ENCODE measurements around the gene FER1L5. TPM values are rescaled to one million over a fixed set of nuclear protein-coding genes. Genes with fewer than 3 reads are reported as not detected.

The FER1L5 gene
- total RNA-seq, 4 donors from 2014 or later, result not detected

DNA sequence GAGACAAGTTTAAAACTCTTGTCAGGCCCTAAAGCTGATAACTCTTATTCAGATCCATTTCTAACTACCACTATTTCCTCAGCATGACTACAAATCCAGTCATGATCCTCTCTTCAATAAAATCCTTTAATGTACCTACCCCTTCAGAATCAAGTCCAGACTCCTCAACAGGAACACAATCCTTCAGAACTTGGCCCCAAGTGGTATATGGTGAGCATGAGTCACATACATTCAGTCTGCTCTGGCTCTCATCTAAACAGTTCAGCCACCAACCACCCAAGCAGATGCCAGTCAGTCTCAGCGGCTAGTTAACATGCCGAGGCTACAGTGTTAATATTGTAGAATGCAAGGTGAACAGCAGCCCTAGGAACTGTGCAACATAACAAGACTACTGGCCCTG lies 87.6 kb downstream of the FER1L5 start:
- Histone ChIP-seq H3K4me3 (no peak overlapping the region), H3K27ac (no peak overlapping the region), H3K27me3 (no peaks in the 10 kb centered on the region), H3K36me3 (peaks cover 82% of the 10 kb centered on the region), H3K9me3 (no peaks in the 10 kb centered on the region), H3K4me1 (peaks cover 10% of the 10 kb centered on the region)
- no peak for TF ChIP-seq EP300 (IDR thresholded peaks at IDR 0.05)
- no peak for TF ChIP-seq POLR2AphosphoS5 (IDR thresholded peaks at IDR 0.05)
- TF ChIP-seq, protein P1, sequence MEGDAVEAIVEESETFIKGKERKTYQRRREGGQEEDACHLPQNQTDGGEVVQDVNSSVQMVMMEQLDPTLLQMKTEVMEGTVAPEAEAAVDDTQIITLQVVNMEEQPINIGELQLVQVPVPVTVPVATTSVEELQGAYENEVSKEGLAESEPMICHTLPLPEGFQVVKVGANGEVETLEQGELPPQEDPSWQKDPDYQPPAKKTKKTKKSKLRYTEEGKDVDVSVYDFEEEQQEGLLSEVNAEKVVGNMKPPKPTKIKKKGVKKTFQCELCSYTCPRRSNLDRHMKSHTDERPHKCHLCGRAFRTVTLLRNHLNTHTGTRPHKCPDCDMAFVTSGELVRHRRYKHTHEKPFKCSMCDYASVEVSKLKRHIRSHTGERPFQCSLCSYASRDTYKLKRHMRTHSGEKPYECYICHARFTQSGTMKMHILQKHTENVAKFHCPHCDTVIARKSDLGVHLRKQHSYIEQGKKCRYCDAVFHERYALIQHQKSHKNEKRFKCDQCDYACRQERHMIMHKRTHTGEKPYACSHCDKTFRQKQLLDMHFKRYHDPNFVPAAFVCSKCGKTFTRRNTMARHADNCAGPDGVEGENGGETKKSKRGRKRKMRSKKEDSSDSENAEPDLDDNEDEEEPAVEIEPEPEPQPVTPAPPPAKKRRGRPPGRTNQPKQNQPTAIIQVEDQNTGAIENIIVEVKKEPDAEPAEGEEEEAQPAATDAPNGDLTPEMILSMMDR (IDR thresholded peaks at IDR 0.05), result no peak
- no peak for TF ChIP-seq POLR2A (IDR thresholded peaks at IDR 0.05)
- DNase-seq (ENCODE audit: low spot score in 2 of 2), result no peak
- 94% methylated on average over 2 of the region's 2 CpGs for WGBS

DNA sequence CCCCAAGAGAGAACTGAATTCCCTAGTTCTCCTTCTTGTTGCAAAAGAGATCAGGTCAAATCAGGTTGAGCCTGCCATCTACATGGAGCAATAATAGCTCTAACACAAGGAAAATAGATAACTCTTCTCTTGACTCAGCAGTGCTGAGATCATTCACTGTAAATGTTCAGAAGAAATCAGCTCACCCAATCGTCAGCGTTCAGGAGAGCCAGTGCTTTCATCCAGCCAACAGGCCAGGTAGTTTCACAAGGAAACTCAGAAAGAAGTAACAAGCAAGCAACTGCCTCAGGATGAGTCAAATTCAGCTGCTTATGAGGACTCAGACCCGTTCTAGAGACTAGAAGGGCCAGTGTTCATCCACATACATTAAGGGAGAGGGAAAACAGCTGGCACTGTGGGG lies 91.4 kb downstream of the FER1L5 start:
- Histone ChIP-seq H3K36me3 (peaks cover 67% of the 10 kb centered on the region), H3K9me3 (no peaks in the 10 kb centered on the region), H3K4me1 (peaks cover 27% of the 10 kb centered on the region), H3K4me3 (no peak overlapping the region), H3K27ac (no peak overlapping the region), H3K27me3 (no peaks in the 10 kb centered on the region)
- no peak for DNase-seq (ENCODE audit: low spot score in 2 of 2)
- 84% methylated on average over 3 of the region's 3 CpGs for WGBS
- TF ChIP-seq EP300 (IDR thresholded peaks at IDR 0.05) (no peak), POLR2A (IDR thresholded peaks at IDR 0.05) (no peak), POLR2AphosphoS5 (IDR thresholded peaks at IDR 0.05) (no peak)
- TF ChIP-seq, protein P1 (IDR thresholded peaks at IDR 0.05), result no peak

DNA sequence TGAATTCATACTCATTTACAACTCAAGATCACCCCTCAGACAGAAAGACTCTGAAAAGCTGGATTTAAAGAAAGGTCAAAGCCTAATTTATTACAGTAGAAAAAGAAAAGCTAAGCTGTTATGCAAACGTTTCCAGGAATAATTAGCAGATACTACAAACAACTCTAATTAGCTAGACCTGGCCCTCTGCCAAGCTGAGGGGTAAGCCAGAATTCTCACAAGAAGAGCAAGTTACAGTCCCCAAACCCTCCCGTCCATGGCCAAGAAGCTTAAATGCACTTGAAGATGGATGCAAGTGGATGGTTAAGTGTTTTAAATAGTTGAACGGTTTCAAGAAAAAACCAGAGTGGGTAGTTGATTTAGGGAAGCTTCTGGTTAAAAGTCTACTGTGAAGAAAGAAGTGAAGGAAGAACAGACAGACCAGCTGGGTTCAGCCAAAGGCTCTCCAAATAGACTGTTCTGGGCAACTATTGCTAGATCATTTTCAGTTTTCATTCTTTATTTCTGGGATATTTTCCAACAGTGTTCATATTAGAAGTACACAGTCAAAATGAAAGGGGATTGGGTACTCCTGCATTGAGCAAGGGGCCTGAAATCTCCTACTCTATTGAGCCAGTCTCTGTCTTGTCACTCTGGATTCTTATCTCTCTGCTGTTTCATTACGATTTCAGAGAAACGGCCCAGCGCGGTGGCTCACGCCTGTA lies 92.5 kb downstream of the FER1L5 start:
- H3K9me3 ChIP-seq, result no peaks in the 10 kb centered on the region
- peaks cover 58% of the 10 kb centered on the region for H3K36me3 ChIP-seq
- H3K4me3 ChIP-seq, result no peak overlapping the region
- H3K27me3 ChIP-seq, result no peaks in the 10 kb centered on the region
- DNase-seq (ENCODE audit: low spot score in 2 of 2), result peak in 1 of 2 donors; percentile 58
- 74% methylated on average over 8 of the region's 8 CpGs for WGBS
- H3K27ac ChIP-seq, result no peak overlapping the region
- H3K4me1 ChIP-seq, result peaks cover 31% of the 10 kb centered on the region
- no peak for TF ChIP-seq EP300 (IDR thresholded peaks at IDR 0.05)
- TF ChIP-seq POLR2A (IDR thresholded peaks at IDR 0.05), result no peak

DNA sequence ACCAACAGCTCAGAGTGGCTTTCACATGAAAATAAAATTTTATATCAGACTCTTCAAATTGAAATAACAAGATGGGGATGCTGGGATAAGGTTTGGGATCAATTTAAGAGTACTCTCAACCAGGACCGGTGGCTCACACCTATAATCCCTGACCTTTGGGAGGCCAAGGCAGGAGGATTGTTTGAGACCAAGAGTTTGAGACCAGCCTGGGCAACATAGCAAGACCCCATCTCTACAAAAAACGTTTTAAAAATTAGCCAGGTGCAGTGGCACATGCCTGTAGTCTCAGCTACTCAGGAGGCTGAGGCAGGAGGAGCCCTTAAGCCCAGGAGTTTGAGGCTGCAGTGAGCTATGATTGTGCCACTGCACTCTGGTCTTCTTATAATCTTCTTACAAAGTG lies 94.7 kb downstream of the FER1L5 start:
- 71% methylated on average over 2 of the region's 2 CpGs for WGBS
- no peak overlapping the region for H3K27ac ChIP-seq
- peaks cover 31% of the 10 kb centered on the region for H3K4me1 ChIP-seq
- TF ChIP-seq EP300 (IDR thresholded peaks at IDR 0.05) (no peak), POLR2AphosphoS5 (IDR thresholded peaks at IDR 0.05) (no peak), POLR2A (IDR thresholded peaks at IDR 0.05) (no peak)
- TF ChIP-seq, protein P1 (IDR thresholded peaks at IDR 0.05), result no peak
- DNase-seq (ENCODE audit: low spot score in 2 of 2), result no peak
- no peaks in the 10 kb centered on the region for H3K27me3 ChIP-seq
- H3K36me3 ChIP-seq, result peaks cover 37% of the 10 kb centered on the region
- no peak overlapping the region for H3K4me3 ChIP-seq
- H3K9me3 ChIP-seq, result no peaks in the 10 kb centered on the region

DNA sequence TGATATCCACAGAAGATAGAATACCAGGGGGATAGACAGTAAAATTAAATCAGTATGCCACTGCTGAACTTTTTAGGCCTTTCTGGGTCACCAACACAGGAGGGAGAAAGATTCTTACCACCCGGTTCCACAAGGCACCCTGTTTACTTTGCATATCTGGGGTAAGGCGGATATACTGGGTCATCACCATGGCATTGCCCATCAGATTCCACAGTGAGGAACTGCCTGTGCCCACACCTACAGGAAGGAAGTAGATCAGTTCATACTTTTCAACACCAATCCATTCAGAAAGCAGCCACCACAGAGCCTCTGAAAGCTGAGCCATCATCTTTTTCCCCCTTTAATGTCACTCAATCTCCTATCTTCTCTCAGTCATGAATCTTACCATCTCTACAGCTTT lies 95.3 kb downstream of the FER1L5 start:
- Histone ChIP-seq H3K27ac (no peak overlapping the region), H3K4me3 (no peak overlapping the region), H3K27me3 (no peaks in the 10 kb centered on the region), H3K4me1 (peaks cover 31% of the 10 kb centered on the region), H3K9me3 (no peaks in the 10 kb centered on the region), H3K36me3 (peaks cover 31% of the 10 kb centered on the region)
- DNase-seq (ENCODE audit: low spot score in 2 of 2), result peak in 1 of 2 donors; percentile 28
- TF ChIP-seq POLR2AphosphoS5 (IDR thresholded peaks at IDR 0.05) (no peak), EP300 (IDR thresholded peaks at IDR 0.05) (no peak), POLR2A (IDR thresholded peaks at IDR 0.05) (no peak)
- TF ChIP-seq, protein P1 (IDR thresholded peaks at IDR 0.05), result no peak
- WGBS, result 46% methylated on average over 2 of the region's 2 CpGs
